Smooth muscle cell (in vitro differentiated cells): ENCODE measurements around the gene MAPK8IP2. TPM values are rescaled to one million over a fixed set of nuclear protein-coding genes. Genes with fewer than 3 reads are reported as not detected.

Experiments
- DNase-seq: peaks from one replicate; lab custom pipeline; 2025; ENCODE audit not compliant: unreplicated experiment; lab: John Stamatoyannopoulos, UW
- H2AFZ ChIP-seq: fragments of 200-600 bp; sonication (generic); 2 replicates; pipeline ENCODE4 v1.6.0; 2016; ENCODE audit warnings: antibody characterized with exemption, low read depth, mild to moderate bottlenecking
- H3F3A ChIP-seq: fragments of 200-600 bp; sonication (generic); 2 replicates; pipeline ENCODE4 v1.6.0; 2017; ENCODE audit warnings: antibody characterized with exemption, low read depth
- H3K27ac ChIP-seq: fragments of 200-600 bp; sonication (generic); 2 replicates; pipeline ENCODE4 v1.5.1; 2016; ENCODE audit warnings: low read depth, mild to moderate bottlenecking
- H3K27me3 ChIP-seq: fragments of 200-600 bp; sonication (generic); 2 replicates; pipeline ENCODE4 v1.6.1; 2016; ENCODE audit warnings: low read depth, mild to moderate bottlenecking
- H3K36me3 ChIP-seq: fragments of 200-600 bp; sonication (generic); 2 replicates; pipeline ENCODE4 v1.5.1; 2016; ENCODE audit warnings: low read depth
- H3K4me1 ChIP-seq: fragments of 200-600 bp; sonication (generic); 2 replicates; pipeline ENCODE4 v1.5.1; 2016; ENCODE audit warnings: low read depth
- H3K4me2 ChIP-seq: fragments of 200-600 bp; sonication (generic); 2 replicates; pipeline ENCODE4 v1.6.0; 2016; ENCODE audit warnings: mild to moderate bottlenecking
- H3K4me3 ChIP-seq: fragments of 200-600 bp; sonication (generic); 2 replicates; pipeline ENCODE4 v1.5.1; 2016; ENCODE audit warnings: mild to moderate bottlenecking
- H3K79me2 ChIP-seq: fragments of 200-600 bp; sonication (generic); 2 replicates; pipeline ENCODE4 v1.6.0; 2016; ENCODE audit warnings: low read depth, mild to moderate bottlenecking
- H3K9ac ChIP-seq: fragments of 200-600 bp; sonication (generic); 2 replicates; pipeline ENCODE4 v1.6.0; 2016; ENCODE audit warnings: low read depth
- H3K9me3 ChIP-seq: fragments of 200-600 bp; sonication (generic); replicated peaks from 2 replicates; pipeline ENCODE4 v1.5.1; 2016; ENCODE audit warnings: low read depth
- H4K20me1 ChIP-seq: fragments of 200-600 bp; sonication (generic); 2 replicates; pipeline ENCODE4 v1.6.0; 2016; ENCODE audit warnings: low read depth
- CTCF ChIP-seq: fragments of 200-600 bp; sonication (generic); IDR thresholded peaks from 2 replicates; pipeline ENCODE4 v1.5.1; 2017; ENCODE audit warnings: borderline replicate concordance, mild to moderate bottlenecking, antibody characterized with exemption; ENCODE audit not compliant: insufficient read depth, poor library complexity, severe bottlenecking
- WGBS: methylation state at CpG from one replicate; pipeline ENCODE4 v1.1.7; 2016; ENCODE audit warnings: low lambda C conversion rate; 5-methylcytosine and 5-hydroxymethylcytosine counted together
- polyA plus RNA-seq: library from polyadenylated mRNA; unstranded; fragments of >200 nt; fragmentation: Nextera tagmentation; extraction: Ambion mirVana; gene quantifications from 2 replicates; pipeline ENCODE4 v1.2.1, GENCODE V29; 2016
- total RNA-seq: library from RNA; depleted of rRNA; stranded (reverse); fragments of >200 nt; gene quantifications from 2 replicates; pipeline ENCODE4 v1.2.3, GENCODE V29; 2014

MAPK8IP2 gene
- total and polyA plus RNA-seq, 2 experiments from 2014 or later = 0.63 to 1.2 TPM

- Histone ChIP-seq H2AFZ (no peak overlapping the region), H3K4me3 (no peak overlapping the region), H3F3A (no peaks in the 10 kb centered on the region), H3K4me2 (no peak overlapping the region), H3K9me3 (no peaks in the 10 kb centered on the region), H3K36me3 (peaks cover 3% of the 10 kb centered on the region), H3K79me2 (no peaks in the 10 kb centered on the region), H3K4me1 (no peaks in the 10 kb centered on the region), H4K20me1 (no peaks in the 10 kb centered on the region), H3K27ac (no peak overlapping the region), H3K27me3 (no peaks in the 10 kb centered on the region), H3K9ac (no peak overlapping the region)
- TF ChIP-seq CTCF = no peak
- 95% methylated on average over 26 of the region's 26 CpGs for WGBS
- no peak for DNase-seq
Observed at GRCh38 chr22:50571264-50572175, 29.1 kb upstream of the MAPK8IP2 start.

- no peaks in the 10 kb centered on the region for H4K20me1 ChIP-seq
- no peak overlapping the region for H2AFZ ChIP-seq
- H3K79me2 ChIP-seq = no peaks in the 10 kb centered on the region
- 94% methylated on average over 11 of the region's 11 CpGs for WGBS
- no peak overlapping the region for H3K4me2 ChIP-seq
- H3K27ac ChIP-seq = no peak overlapping the region
- no peak overlapping the region for H3K4me3 ChIP-seq
- H3K9ac ChIP-seq = no peak overlapping the region
- H3F3A ChIP-seq = no peaks in the 10 kb centered on the region
- no peak for TF ChIP-seq CTCF
- no peaks in the 10 kb centered on the region for H3K4me1 ChIP-seq
- H3K36me3 ChIP-seq = peaks cover 3% of the 10 kb centered on the region
- H3K27me3 ChIP-seq = no peaks in the 10 kb centered on the region
- H3K9me3 ChIP-seq = no peaks in the 10 kb centered on the region
- DNase-seq = no peak
Observed at GRCh38 chr22:50572965-50573364, 27.6 kb upstream of the MAPK8IP2 start.

GRCh38 chr22:50573491-50574382, 26.9 kb upstream of the MAPK8IP2 start:
- no peaks in the 10 kb centered on the region for H3K27me3 ChIP-seq
- no peak overlapping the region for H3K4me2 ChIP-seq
- H4K20me1 ChIP-seq = no peaks in the 10 kb centered on the region
- no peaks in the 10 kb centered on the region for H3K9me3 ChIP-seq
- WGBS = 98% methylated on average over 26 of the region's 26 CpGs
- no peak overlapping the region for H2AFZ ChIP-seq
- no peak for TF ChIP-seq CTCF
- no peaks in the 10 kb centered on the region for H3F3A ChIP-seq
- no peaks in the 10 kb centered on the region for H3K4me1 ChIP-seq
- H3K36me3 ChIP-seq = peaks cover under 1% of the 10 kb centered on the region
- H3K4me3 ChIP-seq = no peak overlapping the region
- H3K27ac ChIP-seq = no peak overlapping the region
- DNase-seq = no peak
- no peak overlapping the region for H3K9ac ChIP-seq
- H3K79me2 ChIP-seq = no peaks in the 10 kb centered on the region
